ENCODE measurements around the gene USF1.
"Not testable (repeated sequence)": the region's sequence is repeated elsewhere in the genome, so short reads cannot be mapped to it uniquely, and the experiment has no call there.

DNA sequence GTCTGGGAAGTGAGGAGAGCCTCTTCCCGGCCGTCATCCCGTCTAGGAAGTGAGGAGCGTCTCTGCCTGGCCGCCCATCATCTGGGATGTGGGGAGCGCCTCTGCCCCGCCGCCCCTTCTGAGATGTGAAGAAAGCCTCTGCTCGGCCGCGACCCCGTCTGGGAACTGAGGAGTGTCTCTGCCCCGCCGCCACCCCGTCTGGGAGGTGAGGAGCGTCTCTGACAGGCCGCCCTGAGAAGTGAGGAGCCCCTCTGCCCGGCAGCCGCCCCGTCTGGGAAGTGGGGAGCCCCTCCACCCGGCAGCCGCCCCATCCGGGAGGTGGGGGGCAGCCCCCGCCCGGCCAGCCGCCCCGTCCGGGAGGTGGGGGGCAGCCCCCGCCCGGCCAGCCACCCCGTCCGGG is 16.3 kb downstream of the USF1 start:
- TF ChIP-seq, protein P1, sequence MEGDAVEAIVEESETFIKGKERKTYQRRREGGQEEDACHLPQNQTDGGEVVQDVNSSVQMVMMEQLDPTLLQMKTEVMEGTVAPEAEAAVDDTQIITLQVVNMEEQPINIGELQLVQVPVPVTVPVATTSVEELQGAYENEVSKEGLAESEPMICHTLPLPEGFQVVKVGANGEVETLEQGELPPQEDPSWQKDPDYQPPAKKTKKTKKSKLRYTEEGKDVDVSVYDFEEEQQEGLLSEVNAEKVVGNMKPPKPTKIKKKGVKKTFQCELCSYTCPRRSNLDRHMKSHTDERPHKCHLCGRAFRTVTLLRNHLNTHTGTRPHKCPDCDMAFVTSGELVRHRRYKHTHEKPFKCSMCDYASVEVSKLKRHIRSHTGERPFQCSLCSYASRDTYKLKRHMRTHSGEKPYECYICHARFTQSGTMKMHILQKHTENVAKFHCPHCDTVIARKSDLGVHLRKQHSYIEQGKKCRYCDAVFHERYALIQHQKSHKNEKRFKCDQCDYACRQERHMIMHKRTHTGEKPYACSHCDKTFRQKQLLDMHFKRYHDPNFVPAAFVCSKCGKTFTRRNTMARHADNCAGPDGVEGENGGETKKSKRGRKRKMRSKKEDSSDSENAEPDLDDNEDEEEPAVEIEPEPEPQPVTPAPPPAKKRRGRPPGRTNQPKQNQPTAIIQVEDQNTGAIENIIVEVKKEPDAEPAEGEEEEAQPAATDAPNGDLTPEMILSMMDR (conservative IDR thresholded peaks at IDR 0.05; ENCODE audit: low read length) = not testable (repeated sequence)
- not testable (repeated sequence) for TF ChIP-seq EZH2phosphoT487 (IDR thresholded peaks at IDR 0.05; ENCODE audit: borderline replicate concordance)

Data from Loucy (cell line).